Panc1 (cell line): ENCODE results near the gene MBOAT1. TPM values are rescaled to one million over a fixed set of nuclear protein-coding genes. Genes with fewer than 3 reads are reported as not detected.

ENCODE experiments used
- ATAC-seq: fragments of 200-7000 bp; cut with Tn5 transposase; 2 replicates; pipeline ENCODE4 v1.9.1; 2020; ENCODE audit warnings: mild to moderate bottlenecking, moderate library complexity
- BruUV-seq: library from RNA; stranded (reverse); fragments of 400-500 nt; replicated peaks from 2 replicates; lab custom pipeline; 2021; lab: Mats Ljungman, UMichigan
- CTCF ChIA-PET: fragments of 300-600 bp; sonication (Branson Sonifier 250); formaldehyde crosslinking; loops from one replicate; lab custom pipeline; 2022; ENCODE audit warnings: antibody characterized with exemption; lab: Charles Lee
- POLR2A ChIA-PET: fragments of 300-600 bp; sonication (Branson Sonifier 250); formaldehyde crosslinking; loops from one replicate; lab custom pipeline; 2022; ENCODE audit warnings: antibody characterized with exemption; lab: Charles Lee
- DNase-seq: peaks from one replicate; pipeline ENCODE4 v3.0.0-alpha.2; 2010; ENCODE audit warnings: low read depth, low spot score
- H3K27ac ChIP-seq: 2 replicates; pipeline ENCODE4 v1.5.1; 2011; ENCODE audit warnings: mild to moderate bottlenecking, low read length, inconsistent platforms
- H3K27me3 ChIP-seq: fragments of 200-500 bp; sonication (Bioruptor generic); 2 replicates; pipeline ENCODE4 v1.6.0; 2014; ENCODE audit warnings: low read length, inconsistent platforms; ENCODE audit not compliant: control insufficient read depth, insufficient read depth
- H3K36me3 ChIP-seq: fragments of 200-500 bp; sonication (Bioruptor generic); 2 replicates; pipeline ENCODE4 v1.5.1; 2014; ENCODE audit warnings: inconsistent platforms, mild to moderate bottlenecking, low read length, moderate library complexity; ENCODE audit not compliant: control insufficient read depth, insufficient read depth
- H3K4me1 ChIP-seq: 2 replicates; pipeline ENCODE4 v1.5.1; 2011; ENCODE audit warnings: inconsistent platforms, mild to moderate bottlenecking, low read length, moderate library complexity; ENCODE audit not compliant: control insufficient read depth, insufficient read depth
- H3K4me3 ChIP-seq, 2 experiments: 2 replicates each; pipeline ENCODE4 v1.5.1; 2011 to 2012; ENCODE audit warnings: low read depth in 2 of 2, low read length in 2 of 2, mild to moderate bottlenecking in 2 of 2, inconsistent platforms in 1 of 2, moderate library complexity in 1 of 2
- H3K9me3 ChIP-seq: fragments of 200-500 bp; sonication (Bioruptor generic); 2 replicates; pipeline ENCODE4 v1.5.1; 2014; ENCODE audit warnings: low read depth, mild to moderate bottlenecking, inconsistent platforms, low read length, moderate library complexity; ENCODE audit not compliant: control insufficient read depth, insufficient read depth
- POLR2AphosphoS5 ChIP-seq: IDR thresholded peaks from 2 replicates; pipeline ENCODE4 v1.6.1; 2012; ENCODE audit warnings: mild to moderate bottlenecking, low read depth, low read length, moderate library complexity
- SIN3A ChIP-seq: IDR thresholded peaks from 2 replicates; pipeline ENCODE4 v1.6.1; 2012; ENCODE audit warnings: low read depth, mild to moderate bottlenecking, low read length, moderate library complexity, borderline replicate concordance; ENCODE audit not compliant: insufficient read depth
- TCF7L2 ChIP-seq: IDR thresholded peaks from 2 replicates; pipeline ENCODE4 v1.6.1; 2011; ENCODE audit warnings: mild to moderate bottlenecking, low read depth, low read length, inconsistent platforms
- in situ Hi-C: cut with HindIII; loops from 2 replicates; pipeline ENCODE4 v1.10.0; 2016; ENCODE audit warnings: low sequenced_read_pairs, low pct_unique_long_range_greater_than_20kb
- intact Hi-C: fragments of 100-400 bp; cut with micrococcal nuclease; formaldehyde crosslinking; loops from one replicate; pipeline ENCODE4 v1.10.0; 2022; ENCODE audit not compliant: unreplicated experiment
- total RNA-seq: library from RNA; stranded (reverse); gene quantifications from one replicate; pipeline ENCODE4 v1.2.1, GENCODE V29; 2021; ENCODE audit not compliant: unreplicated experiment
- TF ChIP-seq, protein P1 (sequence below): fragments of 450-650 bp; IDR thresholded peaks from 2 replicates; pipeline ENCODE4 v1.5.1; 2017; ENCODE audit warnings: mild to moderate bottlenecking
- TF ChIP-seq, protein P2 (sequence below), 2 experiments: IDR thresholded peaks; 2 replicates each; pipeline ENCODE4 v1.6.1; 2011 to 2012; ENCODE audit warnings: low read depth in 2 of 2, control low read depth in 1 of 2, low read length in 1 of 2, mild to moderate bottlenecking in 1 of 2, moderate library complexity in 1 of 2; ENCODE audit not compliant: insufficient read depth in 1 of 2

Gene MBOAT1
- total RNA-seq, 1 experiment from 2014 or later = 15.1 TPM

DNA sequence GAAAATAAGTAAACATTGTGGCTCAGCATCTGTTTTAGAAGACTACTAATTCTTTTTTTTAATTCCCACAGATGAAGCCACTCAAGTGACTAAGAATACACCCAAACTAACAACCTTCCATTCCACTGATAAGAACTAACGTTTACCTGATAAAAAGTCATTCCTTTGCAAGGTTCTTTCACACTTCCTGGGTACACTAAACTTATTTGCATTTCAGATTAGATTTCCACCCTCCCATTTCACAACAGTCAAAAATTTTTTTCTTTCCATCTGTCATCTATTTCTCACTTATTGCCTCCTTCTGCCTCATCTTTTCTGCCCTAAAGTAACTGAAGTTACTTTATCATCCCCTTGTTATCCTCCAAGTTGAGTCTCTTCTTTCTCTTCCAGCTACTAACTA lies 20.3 kb downstream of the MBOAT1 start:
- no TSS peak for BruUV-seq
- Histone ChIP-seq H3K36me3 (no peaks in the 10 kb centered on the region), H3K4me1 (no peaks in the 10 kb centered on the region), H3K27ac (no peak overlapping the region), H3K4me3 (no peak overlapping the region), H3K9me3 (0 out of 2 replicates have a peak, but pooled peaks cover 3% of the 10 kb centered on the region), H3K27me3 (no peaks in the 10 kb centered on the region)
- POLR2A ChIA-PET = no interaction called here
- intact Hi-C loops (no loop called here), in situ Hi-C loops (no loop called here)
- no peak for ATAC-seq
- TF ChIP-seq, protein P1, sequence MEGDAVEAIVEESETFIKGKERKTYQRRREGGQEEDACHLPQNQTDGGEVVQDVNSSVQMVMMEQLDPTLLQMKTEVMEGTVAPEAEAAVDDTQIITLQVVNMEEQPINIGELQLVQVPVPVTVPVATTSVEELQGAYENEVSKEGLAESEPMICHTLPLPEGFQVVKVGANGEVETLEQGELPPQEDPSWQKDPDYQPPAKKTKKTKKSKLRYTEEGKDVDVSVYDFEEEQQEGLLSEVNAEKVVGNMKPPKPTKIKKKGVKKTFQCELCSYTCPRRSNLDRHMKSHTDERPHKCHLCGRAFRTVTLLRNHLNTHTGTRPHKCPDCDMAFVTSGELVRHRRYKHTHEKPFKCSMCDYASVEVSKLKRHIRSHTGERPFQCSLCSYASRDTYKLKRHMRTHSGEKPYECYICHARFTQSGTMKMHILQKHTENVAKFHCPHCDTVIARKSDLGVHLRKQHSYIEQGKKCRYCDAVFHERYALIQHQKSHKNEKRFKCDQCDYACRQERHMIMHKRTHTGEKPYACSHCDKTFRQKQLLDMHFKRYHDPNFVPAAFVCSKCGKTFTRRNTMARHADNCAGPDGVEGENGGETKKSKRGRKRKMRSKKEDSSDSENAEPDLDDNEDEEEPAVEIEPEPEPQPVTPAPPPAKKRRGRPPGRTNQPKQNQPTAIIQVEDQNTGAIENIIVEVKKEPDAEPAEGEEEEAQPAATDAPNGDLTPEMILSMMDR = no peak
- TF ChIP-seq SIN3A = no peak
- no peak for TF ChIP-seq POLR2AphosphoS5
- TF ChIP-seq, protein P2, sequence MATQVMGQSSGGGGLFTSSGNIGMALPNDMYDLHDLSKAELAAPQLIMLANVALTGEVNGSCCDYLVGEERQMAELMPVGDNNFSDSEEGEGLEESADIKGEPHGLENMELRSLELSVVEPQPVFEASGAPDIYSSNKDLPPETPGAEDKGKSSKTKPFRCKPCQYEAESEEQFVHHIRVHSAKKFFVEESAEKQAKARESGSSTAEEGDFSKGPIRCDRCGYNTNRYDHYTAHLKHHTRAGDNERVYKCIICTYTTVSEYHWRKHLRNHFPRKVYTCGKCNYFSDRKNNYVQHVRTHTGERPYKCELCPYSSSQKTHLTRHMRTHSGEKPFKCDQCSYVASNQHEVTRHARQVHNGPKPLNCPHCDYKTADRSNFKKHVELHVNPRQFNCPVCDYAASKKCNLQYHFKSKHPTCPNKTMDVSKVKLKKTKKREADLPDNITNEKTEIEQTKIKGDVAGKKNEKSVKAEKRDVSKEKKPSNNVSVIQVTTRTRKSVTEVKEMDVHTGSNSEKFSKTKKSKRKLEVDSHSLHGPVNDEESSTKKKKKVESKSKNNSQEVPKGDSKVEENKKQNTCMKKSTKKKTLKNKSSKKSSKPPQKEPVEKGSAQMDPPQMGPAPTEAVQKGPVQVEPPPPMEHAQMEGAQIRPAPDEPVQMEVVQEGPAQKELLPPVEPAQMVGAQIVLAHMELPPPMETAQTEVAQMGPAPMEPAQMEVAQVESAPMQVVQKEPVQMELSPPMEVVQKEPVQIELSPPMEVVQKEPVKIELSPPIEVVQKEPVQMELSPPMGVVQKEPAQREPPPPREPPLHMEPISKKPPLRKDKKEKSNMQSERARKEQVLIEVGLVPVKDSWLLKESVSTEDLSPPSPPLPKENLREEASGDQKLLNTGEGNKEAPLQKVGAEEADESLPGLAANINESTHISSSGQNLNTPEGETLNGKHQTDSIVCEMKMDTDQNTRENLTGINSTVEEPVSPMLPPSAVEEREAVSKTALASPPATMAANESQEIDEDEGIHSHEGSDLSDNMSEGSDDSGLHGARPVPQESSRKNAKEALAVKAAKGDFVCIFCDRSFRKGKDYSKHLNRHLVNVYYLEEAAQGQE (IDR thresholded peaks at IDR 0.05; ENCODE audit: insufficient read depth in 1 of 2, low read depth in 2 of 2, low read length in 1 of 2) = no peak
- TF ChIP-seq TCF7L2 = no peak
- CTCF ChIA-PET = no interaction called here
- DNase-seq = no peak

DNA sequence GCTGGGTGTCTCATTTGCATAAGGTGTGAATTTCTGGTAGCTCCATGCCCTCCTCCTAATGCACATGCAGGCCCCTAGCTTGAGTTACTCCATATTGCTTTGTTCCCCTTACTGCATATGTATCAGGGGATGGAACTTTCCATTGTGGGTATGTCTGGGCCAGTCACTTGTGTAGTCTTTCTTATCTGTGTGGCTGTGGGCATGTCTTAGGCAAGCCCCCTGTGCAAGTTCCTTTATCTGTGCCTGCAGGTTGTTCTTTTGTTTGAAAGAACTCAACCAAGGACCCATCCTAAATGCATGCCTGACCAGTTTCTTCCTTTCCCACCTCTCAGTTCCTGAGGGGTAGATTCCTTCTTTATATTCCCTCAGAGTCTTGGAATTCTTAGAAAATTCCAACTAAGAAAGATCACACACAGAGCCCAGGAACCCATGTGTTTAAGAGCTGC lies 23.6 kb downstream of the MBOAT1 start:
- intact Hi-C loops = no loop called here
- no peaks in the 10 kb centered on the region for H3K36me3 ChIP-seq
- ChIA-PET POLR2A (no interaction called here), CTCF (no interaction called here)
- 0 out of 2 replicates have a peak, but pooled peaks cover 3% of the 10 kb centered on the region for H3K9me3 ChIP-seq
- no peak for TF ChIP-seq POLR2AphosphoS5
- no peak for TF ChIP-seq SIN3A
- no peaks in the 10 kb centered on the region for H3K27me3 ChIP-seq
- no TSS peak for BruUV-seq
- no peak for ATAC-seq
- H3K4me3 ChIP-seq = no peak overlapping the region
- no peaks in the 10 kb centered on the region for H3K4me1 ChIP-seq
- in situ Hi-C loops = no loop called here
- no peak overlapping the region for H3K27ac ChIP-seq
- DNase-seq = no peak

DNA sequence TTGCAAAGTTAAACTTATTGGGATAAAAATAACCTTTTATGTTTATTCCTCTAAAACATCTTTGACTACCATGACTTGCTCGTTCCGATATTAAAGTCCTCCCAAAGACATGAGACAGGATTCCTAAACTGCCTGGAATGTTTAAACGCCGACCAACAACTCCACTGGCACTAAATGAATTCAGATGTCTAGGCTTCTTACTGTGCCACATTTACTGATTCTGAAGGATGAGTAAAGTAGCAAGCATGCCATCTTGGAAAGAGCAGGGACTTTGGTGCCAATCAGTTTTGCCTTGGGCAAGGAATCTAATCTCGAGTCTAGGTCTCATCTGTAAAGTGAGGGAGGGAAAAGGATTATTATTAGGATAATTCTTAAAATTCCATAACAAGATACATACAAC lies 25.3 kb downstream of the MBOAT1 start:
- Histone ChIP-seq H3K4me3 (no peak overlapping the region), H3K36me3 (no peaks in the 10 kb centered on the region), H3K9me3 (0 out of 2 replicates have a peak, but pooled peaks cover 3% of the 10 kb centered on the region), H3K27ac (no peak overlapping the region), H3K27me3 (no peaks in the 10 kb centered on the region), H3K4me1 (no peaks in the 10 kb centered on the region)
- no peak for TF ChIP-seq TCF7L2
- TF ChIP-seq, protein P1 = no peak
- TF ChIP-seq, protein P2 (IDR thresholded peaks at IDR 0.05; ENCODE audit: insufficient read depth in 1 of 2, low read depth in 2 of 2, low read length in 1 of 2) = no peak
- TF ChIP-seq POLR2AphosphoS5 = no peak
- TF ChIP-seq SIN3A = no peak
- no TSS peak for BruUV-seq
- DNase-seq (no peak), ATAC-seq (no peak)
- ChIA-PET POLR2A (no interaction called here), CTCF (no interaction called here)
- in situ Hi-C loops (no loop called here), intact Hi-C loops (no loop called here)
